Lung (tissue), 12 donors: ENCODE data around the gene DNMT3A. TPM values are rescaled to one million over a fixed set of nuclear protein-coding genes. Genes with fewer than 3 reads are reported as not detected.

ENCODE experiments used
- ATAC-seq: fragments of 200-7000 bp; cut with Tn5 transposase; one replicate; pipeline ENCODE4 v1.9.1; 2020; ENCODE audit warnings: moderate number of reproducible peaks; ENCODE audit not compliant: insufficient read depth, low FRiP score
- DNase-seq, 3 donors: peaks; one replicate each; pipeline ENCODE4 v3.0.0-alpha.2; 2013 to 2017
- H3K27ac ChIP-seq, 2 donors: one replicate each; pipeline ENCODE4 v1.5.1; 2013; ENCODE audit warnings: mild to moderate bottlenecking in 2 of 2, moderate library complexity in 2 of 2, control low read depth in 1 of 2, inconsistent platforms in 1 of 2, low read depth in 1 of 2, low read length in 1 of 2
- H3K27me3 ChIP-seq, 3 donors: one replicate each; pipeline ENCODE4 v1.5.1; 2013; ENCODE audit warnings: low read length in 2 of 3; ENCODE audit not compliant: control insufficient read depth in 3 of 3, insufficient read depth in 3 of 3
- H3K36me3 ChIP-seq, 4 donors: one replicate each; pipeline ENCODE4 v1.5.1; 2013; ENCODE audit warnings: low read length in 4 of 4, mild to moderate bottlenecking in 1 of 4, moderate library complexity in 1 of 4; ENCODE audit not compliant: control insufficient read depth in 4 of 4, insufficient read depth in 4 of 4
- H3K4me1 ChIP-seq, 5 donors: one replicate each; pipeline ENCODE4 v1.5.1; 2013; ENCODE audit warnings: low read length in 5 of 5, mild to moderate bottlenecking in 2 of 5, moderate library complexity in 1 of 5; ENCODE audit not compliant: control insufficient read depth in 5 of 5, insufficient read depth in 5 of 5
- H3K4me3 ChIP-seq: one replicate; pipeline ENCODE4 v1.5.1; 2013; ENCODE audit warnings: mild to moderate bottlenecking, control low read depth, moderate library complexity
- H3K9ac ChIP-seq, 2 donors: one replicate each; pipeline ENCODE4 v1.5.1; 2013; ENCODE audit warnings: low read length in 2 of 2, control low read depth in 1 of 2; ENCODE audit not compliant: insufficient read depth in 1 of 2
- H3K9me3 ChIP-seq, 4 donors: one replicate each; pipeline ENCODE4 v1.5.1; 2013; ENCODE audit warnings: low read length in 3 of 4, mild to moderate bottlenecking in 1 of 4, moderate library complexity in 1 of 4; ENCODE audit not compliant: control insufficient read depth in 4 of 4, insufficient read depth in 3 of 4
- WGBS, 2 donors: extraction: QIAGEN DNeasy Blood & Tissue Kit; methylation state at CpG; one replicate each; pipeline ENCODE4 v1.1.7; 2013; 5-methylcytosine and 5-hydroxymethylcytosine counted together
- polyA plus RNA-seq, 2 donors: library from polyadenylated mRNA; stranded (reverse); fragments of 200-250 nt; gene quantifications; one replicate each; pipeline ENCODE4 v1.2.1, GENCODE V29; 2013
- total RNA-seq, 2 donors: library from RNA; depleted of rRNA in 1 of 2; stranded (reverse); fragments of >200 nt in 1 of 2; gene quantifications; one replicate each; pipeline ENCODE4 v1.2.1, GENCODE V29; 2014 to 2021
- TF ChIP-seq, protein P1 (sequence below): IDR thresholded peaks from 2 replicates; pipeline ENCODE4 v1.5.1; 2012; ENCODE audit warnings: mild to moderate bottlenecking; ENCODE audit errors: control extremely low read depth, extremely low read depth
- donor health status: control.
- donor health status: control.
- donor health status: Bipolar disorder and iron deficiency.
- donor health status: healthy.
- donor health status: DM: yes; HTN: yes; CAD: no.

The DNMT3A gene
- total and polyA plus RNA-seq, 4 donors: 9.2 to 61.0 (median 26.9) TPM

DNA sequence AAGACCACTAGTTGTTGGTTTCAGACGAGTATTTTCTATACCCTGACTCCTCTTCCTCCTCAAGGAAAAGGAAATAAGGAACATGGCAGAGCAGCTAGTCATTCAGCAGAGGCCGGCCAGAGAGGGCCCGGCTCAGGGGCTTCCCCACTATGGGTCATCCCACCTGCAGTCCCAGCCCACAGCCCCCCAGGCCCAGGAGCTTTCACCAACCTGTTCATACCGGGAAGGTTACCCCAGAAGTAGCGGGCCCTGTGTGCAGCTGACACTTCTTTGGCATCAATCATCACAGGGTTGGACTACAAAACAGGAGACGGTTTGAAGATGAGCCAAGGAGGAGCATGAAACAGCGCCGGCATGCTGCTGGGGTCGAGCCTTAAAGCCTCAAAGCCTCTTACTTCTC lies 102.8 kb downstream of the DNMT3A start:
- peaks cover 3 to 39% (median 14%) of the 10 kb centered on the region in 5 donors for H3K4me1 ChIP-seq
- no peaks in the 10 kb centered on the region for H3K9me3 ChIP-seq
- peaks cover 26 to 81% (median 66%) of the 10 kb centered on the region in 4 donors for H3K36me3 ChIP-seq
- H3K9ac ChIP-seq: no peak overlapping the region
- H3K27ac ChIP-seq: no peak overlapping the region
- no peak overlapping the region for H3K4me3 ChIP-seq
- DNase-seq (no peak), ATAC-seq (no peak)
- TF ChIP-seq, protein P1, sequence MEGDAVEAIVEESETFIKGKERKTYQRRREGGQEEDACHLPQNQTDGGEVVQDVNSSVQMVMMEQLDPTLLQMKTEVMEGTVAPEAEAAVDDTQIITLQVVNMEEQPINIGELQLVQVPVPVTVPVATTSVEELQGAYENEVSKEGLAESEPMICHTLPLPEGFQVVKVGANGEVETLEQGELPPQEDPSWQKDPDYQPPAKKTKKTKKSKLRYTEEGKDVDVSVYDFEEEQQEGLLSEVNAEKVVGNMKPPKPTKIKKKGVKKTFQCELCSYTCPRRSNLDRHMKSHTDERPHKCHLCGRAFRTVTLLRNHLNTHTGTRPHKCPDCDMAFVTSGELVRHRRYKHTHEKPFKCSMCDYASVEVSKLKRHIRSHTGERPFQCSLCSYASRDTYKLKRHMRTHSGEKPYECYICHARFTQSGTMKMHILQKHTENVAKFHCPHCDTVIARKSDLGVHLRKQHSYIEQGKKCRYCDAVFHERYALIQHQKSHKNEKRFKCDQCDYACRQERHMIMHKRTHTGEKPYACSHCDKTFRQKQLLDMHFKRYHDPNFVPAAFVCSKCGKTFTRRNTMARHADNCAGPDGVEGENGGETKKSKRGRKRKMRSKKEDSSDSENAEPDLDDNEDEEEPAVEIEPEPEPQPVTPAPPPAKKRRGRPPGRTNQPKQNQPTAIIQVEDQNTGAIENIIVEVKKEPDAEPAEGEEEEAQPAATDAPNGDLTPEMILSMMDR: no peak
- WGBS, 2 donors: 89 to 94% methylated on average over 9 of the region's 9 CpGs
- no peaks in the 10 kb centered on the region for H3K27me3 ChIP-seq

DNA sequence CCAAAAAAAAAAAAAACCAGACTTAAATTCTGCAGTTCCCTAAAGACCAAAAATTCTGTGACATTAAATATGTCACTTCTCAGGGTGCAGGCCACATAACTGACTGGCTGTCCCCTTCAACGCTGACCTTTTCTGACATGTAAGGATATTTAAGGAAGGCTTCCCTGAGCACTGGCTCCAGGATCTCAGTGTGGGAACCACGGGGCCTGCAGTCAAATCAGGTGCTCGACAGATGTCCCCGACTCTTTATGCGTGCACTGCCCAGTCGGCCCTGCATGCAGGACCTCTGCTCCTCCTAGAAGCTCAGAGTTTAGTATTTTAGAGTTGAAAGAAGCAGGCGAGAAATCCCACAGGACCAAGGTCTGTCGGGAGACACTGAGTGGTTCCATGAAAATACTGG lies 104.0 kb downstream of the DNMT3A start:
- Histone ChIP-seq H3K27me3 (no peaks in the 10 kb centered on the region), H3K4me3 (no peak overlapping the region), H3K36me3 (peaks cover 29 to 78% (median 67%) of the 10 kb centered on the region in 4 donors), H3K9me3 (no peaks in the 10 kb centered on the region), H3K4me1 (peaks cover 3 to 29% (median 14%) of the 10 kb centered on the region in 5 donors), H3K27ac (no peak overlapping the region), H3K9ac (no peak overlapping the region)
- WGBS, 2 donors: 90 to 94% methylated on average over 8 of the region's 8 CpGs
- TF ChIP-seq, protein P1: no peak
- ATAC-seq: no peak
- DNase-seq: no peak

DNA sequence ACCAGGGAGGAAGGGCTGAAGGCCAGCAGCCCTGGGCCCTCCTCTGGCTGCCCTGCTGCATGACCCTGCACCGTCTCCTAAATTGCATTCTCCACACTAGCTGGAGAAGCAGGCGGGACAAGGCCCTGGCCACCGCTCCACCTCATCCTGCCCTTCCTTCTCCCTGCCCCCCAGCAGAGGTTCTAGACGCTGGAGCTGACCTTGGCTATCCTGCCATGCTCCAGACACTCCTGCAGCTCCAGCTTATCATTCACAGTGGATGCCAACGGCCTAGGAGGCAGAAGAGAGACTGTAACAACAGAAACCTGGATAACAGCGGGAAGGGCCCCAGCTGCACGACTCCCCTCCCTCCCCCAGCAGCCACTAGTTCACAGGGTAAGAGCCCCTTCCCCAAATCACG lies 105.0 kb downstream of the DNMT3A start:
- H3K9me3 ChIP-seq: no peaks in the 10 kb centered on the region
- peaks cover 3 to 20% (median 14%) of the 10 kb centered on the region in 5 donors for H3K4me1 ChIP-seq
- no peak overlapping the region for H3K9ac ChIP-seq
- H3K27me3 ChIP-seq: no peaks in the 10 kb centered on the region
- no peak overlapping the region for H3K4me3 ChIP-seq
- H3K36me3 ChIP-seq: peaks cover 33 to 81% (median 62%) of the 10 kb centered on the region in 4 donors
- WGBS, 2 donors: 87 to 94% methylated on average over 8 of the region's 8 CpGs
- TF ChIP-seq, protein P1: no peak
- no peak for DNase-seq
- no peak for ATAC-seq
- no peak overlapping the region for H3K27ac ChIP-seq

DNA sequence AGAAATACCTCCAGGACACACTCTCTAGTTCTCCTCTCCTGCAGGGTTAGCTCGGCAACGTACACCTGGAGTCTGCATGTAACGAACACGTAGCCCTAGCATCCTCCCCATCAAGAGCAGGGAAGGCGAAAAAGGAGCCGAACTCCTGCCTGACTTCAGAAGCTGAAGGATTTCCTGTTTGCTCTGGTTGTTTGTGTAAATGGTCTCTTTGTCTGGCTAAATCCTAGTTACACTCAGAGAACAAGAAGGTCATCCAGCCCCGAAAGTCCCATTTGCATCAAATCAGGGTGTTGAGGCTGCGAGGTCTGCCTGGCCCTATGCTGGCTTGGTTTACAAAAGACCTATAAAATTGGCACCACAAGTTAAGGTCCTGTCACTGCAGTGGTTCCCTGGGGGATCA lies 107.0 kb downstream of the DNMT3A start:
- TF ChIP-seq, protein P1: no peak
- no peak overlapping the region for H3K4me3 ChIP-seq
- H3K27ac ChIP-seq: no peak overlapping the region
- peaks cover 26 to 64% (median 46%) of the 10 kb centered on the region in 4 donors for H3K36me3 ChIP-seq
- no peaks in the 10 kb centered on the region for H3K27me3 ChIP-seq
- no peak for ATAC-seq
- peaks cover 0 to 15% (median 6%) of the 10 kb centered on the region in 5 donors for H3K4me1 ChIP-seq
- no peak overlapping the region for H3K9ac ChIP-seq
- WGBS, 2 donors: 78 to 82% methylated on average over 8 of the region's 8 CpGs
- H3K9me3 ChIP-seq: no peaks in the 10 kb centered on the region
- no peak for DNase-seq
